ENCODE measurements around the gene AFF2. TPM values are rescaled to one million over a fixed set of nuclear protein-coding genes. Genes with fewer than 3 reads are reported as not detected.

AFF2 gene
- total and polyA plus RNA-seq, 8 donors = 0.10 to 84.0 (median 0.72) TPM; not detected in 3

GRCh38 chrX:148995661-148996060 is 495.2 kb downstream of the AFF2 start:
- Histone ChIP-seq H3K27ac (no peak overlapping the region), H3K4me3 (no peak overlapping the region), H3K27me3 (no peaks in the 10 kb centered on the region), H3K4me1 (no peaks in the 10 kb centered on the region), H3K36me3 (no peaks in the 10 kb centered on the region), H3K9me3 (no peaks in the 10 kb centered on the region)
- peak in 1 of 2 donors; percentile 3 for DNase-seq
- 57 to 72% (median 63%) methylated on average over 3 of the region's 3 CpGs for WGBS, 5 donors
- intact Hi-C loops (cut with DNase I; ENCODE audit: low total_unique reads) = no loop called here
- TF ChIP-seq CTCF (IDR thresholded peaks at IDR 0.05) (no peak), POLR2A (IDR thresholded peaks at IDR 0.05) (no peak), EP300 (IDR thresholded peaks at IDR 0.05) (no peak), POLR2AphosphoS5 (IDR thresholded peaks at IDR 0.05) (no peak)

GRCh38 chrX:149002320-149002719 is 501.9 kb downstream of the AFF2 start:
- intact Hi-C loops (cut with DNase I; ENCODE audit: low total_unique reads) = no loop called here
- WGBS, 5 donors = 49 to 77% (median 62%) methylated on average over 3 of the region's 3 CpGs
- no peaks in the 10 kb centered on the region for H3K4me1 ChIP-seq
- no peak overlapping the region for H3K27ac ChIP-seq
- H3K9me3 ChIP-seq = no peaks in the 10 kb centered on the region
- DNase-seq = no peak
- H3K36me3 ChIP-seq = no peaks in the 10 kb centered on the region
- TF ChIP-seq POLR2AphosphoS5 (IDR thresholded peaks at IDR 0.05) = no peak
- no peak for TF ChIP-seq POLR2A (IDR thresholded peaks at IDR 0.05)
- TF ChIP-seq CTCF (IDR thresholded peaks at IDR 0.05) = no peak
- TF ChIP-seq EP300 (IDR thresholded peaks at IDR 0.05) = no peak
- no peaks in the 10 kb centered on the region for H3K27me3 ChIP-seq
- H3K4me3 ChIP-seq = no peak overlapping the region

DNA sequence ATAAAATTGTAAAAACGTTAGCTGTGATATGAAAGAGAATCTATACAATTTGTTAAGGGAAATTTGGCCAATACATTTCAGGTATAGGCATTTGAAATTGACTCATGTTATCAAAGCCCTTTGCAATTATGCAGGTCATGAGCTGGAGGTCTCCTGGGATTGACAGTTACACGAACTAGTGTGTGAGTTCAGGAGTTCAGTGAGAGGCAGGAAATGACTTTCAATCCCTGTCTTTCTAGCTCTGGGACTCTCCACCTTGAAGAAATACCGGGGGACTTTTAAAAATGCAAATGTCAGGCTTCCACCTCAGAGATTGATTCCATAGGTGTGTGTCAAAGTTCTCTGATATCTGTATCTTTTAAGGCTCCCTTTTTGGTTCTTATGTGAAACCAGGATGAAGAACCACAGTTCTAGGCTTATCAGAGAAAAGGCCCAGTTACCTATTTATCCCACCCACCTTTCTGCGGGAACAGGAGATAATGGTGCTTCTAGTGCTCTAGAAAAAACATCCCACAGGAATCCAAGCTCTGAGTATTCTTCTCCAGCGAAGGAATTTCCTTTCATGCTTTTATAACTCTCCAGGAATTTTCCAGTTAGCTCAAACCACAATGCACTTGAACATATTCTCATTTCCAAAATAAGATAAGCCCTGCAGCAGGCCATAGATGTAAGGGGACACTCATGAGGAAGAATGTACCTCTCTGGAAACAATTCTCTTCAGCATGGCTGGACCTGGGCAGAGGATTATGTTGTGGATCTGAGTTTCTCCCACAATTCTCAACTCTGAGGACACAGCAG is 503.6 kb downstream of the AFF2 start:
- intact Hi-C loops (cut with DNase I; ENCODE audit: low total_unique reads) = no loop called here
- no peaks in the 10 kb centered on the region for H3K36me3 ChIP-seq
- H3K4me3 ChIP-seq = no peak overlapping the region
- WGBS, 5 donors = 37 to 64% (median 60%) methylated on average over 5 of the region's 5 CpGs
- H3K4me1 ChIP-seq = no peaks in the 10 kb centered on the region
- no peak for DNase-seq
- no peaks in the 10 kb centered on the region for H3K27me3 ChIP-seq
- no peak overlapping the region for H3K27ac ChIP-seq
- H3K9me3 ChIP-seq = no peaks in the 10 kb centered on the region
- TF ChIP-seq POLR2A (IDR thresholded peaks at IDR 0.05) (no peak), EP300 (IDR thresholded peaks at IDR 0.05) (no peak), POLR2AphosphoS5 (IDR thresholded peaks at IDR 0.05) (no peak), CTCF (IDR thresholded peaks at IDR 0.05) (no peak)

DNA sequence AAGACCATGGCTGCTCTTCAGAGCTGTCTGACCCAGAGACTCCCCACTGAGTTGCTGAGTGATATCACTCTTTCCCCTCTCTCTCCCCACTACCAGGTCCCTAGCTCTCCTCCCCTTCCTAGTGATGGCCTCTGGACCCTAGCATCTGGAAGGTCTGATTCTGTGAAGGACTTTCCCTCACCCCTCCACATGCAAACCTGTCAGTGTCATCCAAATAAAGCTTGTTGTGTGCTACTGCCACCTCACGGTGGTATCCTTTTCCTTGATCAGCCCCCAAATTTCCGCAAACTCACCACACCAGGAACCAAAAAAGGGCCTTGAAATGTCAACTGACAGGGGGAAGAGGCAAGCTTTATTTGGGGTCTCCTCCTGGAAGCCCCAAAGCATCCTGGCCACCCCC is 504.5 kb downstream of the AFF2 start:
- Histone ChIP-seq H3K9me3 (no peaks in the 10 kb centered on the region), H3K27ac (no peak overlapping the region), H3K36me3 (no peaks in the 10 kb centered on the region), H3K27me3 (no peaks in the 10 kb centered on the region), H3K4me1 (no peaks in the 10 kb centered on the region), H3K4me3 (no peak overlapping the region)
- 53 to 86% (median 78%) methylated on average over 2 of the region's 2 CpGs for WGBS, 5 donors
- intact Hi-C loops (cut with DNase I; ENCODE audit: low total_unique reads) = no loop called here
- DNase-seq = no peak
- no peak for TF ChIP-seq POLR2A (IDR thresholded peaks at IDR 0.05)
- no peak for TF ChIP-seq CTCF (IDR thresholded peaks at IDR 0.05)
- TF ChIP-seq EP300 (IDR thresholded peaks at IDR 0.05) = no peak
- no peak for TF ChIP-seq POLR2AphosphoS5 (IDR thresholded peaks at IDR 0.05)
